Activated naive CD4-positive, alpha-beta T cell treated with Interleukin-2 at 50 U/mL for 16 hours (primary cell): ENCODE data around the gene SEC23B.

Experiments
- DNase-seq: peaks from one replicate; pipeline ENCODE4 v3.0.0-alpha.2; 2020

Gene SEC23B

DNA sequence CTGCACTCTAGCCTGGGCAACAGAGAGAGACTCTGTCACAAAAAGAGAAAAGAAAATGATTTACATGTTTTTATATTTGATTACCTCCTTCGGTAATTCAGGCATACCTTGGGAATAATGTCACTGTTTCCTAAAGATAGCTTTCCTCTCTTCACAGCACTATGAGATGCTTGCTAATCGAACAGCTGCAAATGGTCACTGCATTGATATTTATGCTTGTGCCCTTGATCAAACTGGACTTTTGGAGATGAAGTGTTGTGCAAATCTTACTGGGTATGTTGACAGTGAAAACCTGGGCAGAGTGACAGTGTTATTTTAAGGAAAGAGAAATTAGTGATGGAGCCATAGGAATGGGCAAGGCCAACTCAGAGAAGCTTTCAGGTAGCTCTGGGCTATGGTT lies 19.6 kb downstream of the SEC23B start:
- DNase-seq, result no peak

DNA sequence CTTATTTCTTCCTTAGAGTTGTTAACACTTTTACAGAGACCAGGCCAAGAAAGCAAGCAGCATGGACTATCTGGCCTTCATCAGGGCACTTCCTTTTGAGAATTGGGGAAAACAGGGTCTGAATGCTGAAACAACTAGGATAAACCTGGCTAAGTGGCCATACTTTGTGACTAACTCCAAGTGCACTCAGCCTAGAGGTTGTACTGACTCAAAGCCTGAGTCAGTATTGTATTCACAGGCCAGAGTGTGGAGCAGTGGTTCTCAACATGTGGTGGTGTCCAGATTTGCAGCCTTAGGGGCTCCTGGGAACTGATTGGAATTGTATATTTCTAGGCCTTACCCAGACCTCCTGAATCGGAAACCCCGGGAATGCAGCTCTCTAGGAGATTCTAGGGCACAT lies 20.1 kb downstream of the SEC23B start:
- no peak for DNase-seq

DNA sequence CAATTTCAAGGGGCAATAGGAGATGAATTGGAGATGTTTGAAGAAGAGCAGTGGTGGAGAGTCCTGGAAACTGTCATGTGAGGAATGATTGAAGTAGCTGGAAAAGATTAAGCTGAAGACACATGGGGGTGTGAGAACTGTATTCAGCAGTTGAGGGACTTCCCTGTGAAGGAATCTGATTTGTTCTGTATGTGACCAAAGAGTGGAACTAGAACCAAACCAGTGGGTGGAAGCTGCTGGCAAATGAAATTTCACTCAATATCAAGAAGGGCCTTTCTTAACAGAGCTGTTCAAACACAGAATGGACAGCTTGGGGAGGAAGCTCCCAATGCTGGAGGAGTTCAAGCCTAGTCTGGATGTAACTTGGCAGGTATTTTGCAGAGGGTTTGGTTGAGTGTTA lies 21.3 kb downstream of the SEC23B start:
- no peak for DNase-seq

DNA sequence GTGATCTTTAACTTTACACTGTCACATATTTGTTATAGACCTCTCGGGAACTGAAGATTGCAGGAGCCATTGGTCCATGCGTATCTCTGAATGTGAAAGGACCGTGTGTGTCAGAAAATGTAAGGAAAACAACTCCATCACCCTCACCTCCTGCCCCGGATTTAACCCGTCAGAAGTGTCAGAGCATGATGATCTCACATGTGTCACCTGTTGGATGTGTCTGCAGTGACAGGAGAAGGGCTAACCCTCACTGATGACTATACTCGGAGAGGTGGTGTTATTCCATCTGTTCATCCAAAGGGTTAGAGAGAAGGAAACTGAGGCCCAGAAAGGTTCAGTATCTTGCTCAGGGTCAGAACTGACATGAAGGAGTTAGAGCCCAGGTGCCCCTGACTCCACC lies 24.9 kb downstream of the SEC23B start:
- DNase-seq, result no peak

DNA sequence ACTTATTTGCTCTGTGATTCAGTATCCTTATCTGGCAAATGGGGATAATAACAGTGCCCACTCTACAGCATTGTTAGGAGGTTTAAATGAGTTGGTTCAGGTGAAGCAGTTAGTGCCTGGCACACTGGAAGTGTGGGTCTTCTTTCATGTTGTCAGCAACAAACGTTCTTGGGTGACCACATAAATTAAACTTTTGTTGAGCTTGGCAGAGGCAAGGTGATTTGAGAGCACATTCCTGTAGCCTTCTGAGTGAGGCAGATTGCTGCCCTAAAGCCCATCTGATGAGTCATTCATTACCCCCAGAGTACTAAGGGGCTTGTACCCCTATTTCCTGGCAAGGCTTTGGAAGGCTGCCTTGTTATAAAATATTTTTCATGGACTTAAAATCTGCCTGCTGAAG lies 25.8 kb downstream of the SEC23B start:
- DNase-seq, result no peak

DNA sequence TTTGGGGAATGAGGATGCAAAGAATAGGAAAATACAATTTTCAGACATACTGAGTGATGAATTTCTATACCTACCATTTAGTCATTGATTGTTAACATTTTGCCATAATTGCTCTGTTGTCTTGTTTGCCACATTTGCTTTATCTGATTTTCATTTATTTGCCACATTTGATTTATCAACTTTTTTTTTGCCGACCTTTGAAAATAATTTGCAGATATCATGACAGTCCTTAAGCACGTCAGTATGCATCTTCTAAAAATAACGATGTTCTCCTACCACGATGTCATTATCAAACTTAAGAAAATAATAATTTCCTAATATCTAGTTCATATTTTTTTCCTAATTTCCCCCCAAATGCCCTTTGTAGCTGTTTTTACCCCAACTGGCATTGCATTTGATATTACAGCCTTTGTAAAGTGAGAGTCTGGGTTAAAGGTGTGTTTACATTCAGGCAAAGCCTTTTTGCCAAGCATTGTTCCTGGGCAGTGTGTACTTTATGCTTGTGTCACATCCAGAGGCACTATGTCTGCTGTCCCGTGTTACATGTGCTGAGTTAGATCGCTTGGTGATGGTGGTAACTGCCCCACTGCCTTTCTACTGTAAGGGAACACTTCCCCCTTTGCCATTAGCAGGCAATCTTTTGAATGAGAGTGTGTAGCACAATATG lies 26.4 kb downstream of the SEC23B start:
- no peak for DNase-seq

DNA sequence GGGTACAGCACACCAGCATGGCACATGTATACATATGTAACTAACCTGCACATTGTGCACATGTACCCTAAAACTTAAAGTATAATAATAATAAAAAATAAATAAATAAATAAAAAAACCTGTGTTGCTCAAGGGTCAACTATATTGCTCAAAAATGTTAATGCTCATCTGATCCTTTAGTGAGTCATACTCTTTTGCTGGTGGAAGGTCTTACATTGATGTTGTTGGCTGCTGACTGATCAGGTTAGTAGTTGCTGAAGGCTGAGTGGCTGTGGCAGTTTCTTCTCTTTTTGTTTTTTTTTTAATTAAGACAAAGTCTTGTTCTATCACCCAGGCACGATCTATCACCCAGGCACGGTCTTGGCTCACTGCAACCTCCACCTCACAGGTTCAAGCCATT lies 29.9 kb downstream of the SEC23B start:
- no peak for DNase-seq

DNA sequence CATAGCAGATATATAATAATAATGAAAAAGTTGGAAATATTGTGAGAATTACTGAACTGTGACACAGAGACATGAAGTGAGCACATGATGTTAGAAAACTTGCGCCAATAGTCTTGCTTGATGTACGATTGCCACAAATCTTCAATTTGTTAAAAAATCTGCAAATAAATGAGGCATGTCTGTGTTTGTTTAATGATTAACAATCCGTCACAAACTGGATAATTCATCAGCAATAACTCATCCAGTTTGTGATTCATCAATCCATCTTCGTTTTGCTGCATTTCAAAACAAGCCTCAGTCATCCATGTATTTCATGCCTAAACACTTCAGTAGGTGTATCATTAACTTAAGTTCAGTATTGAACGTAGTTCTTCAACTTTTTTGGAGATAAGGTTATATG lies 34.0 kb downstream of the SEC23B start:
- no peak for DNase-seq

DNA sequence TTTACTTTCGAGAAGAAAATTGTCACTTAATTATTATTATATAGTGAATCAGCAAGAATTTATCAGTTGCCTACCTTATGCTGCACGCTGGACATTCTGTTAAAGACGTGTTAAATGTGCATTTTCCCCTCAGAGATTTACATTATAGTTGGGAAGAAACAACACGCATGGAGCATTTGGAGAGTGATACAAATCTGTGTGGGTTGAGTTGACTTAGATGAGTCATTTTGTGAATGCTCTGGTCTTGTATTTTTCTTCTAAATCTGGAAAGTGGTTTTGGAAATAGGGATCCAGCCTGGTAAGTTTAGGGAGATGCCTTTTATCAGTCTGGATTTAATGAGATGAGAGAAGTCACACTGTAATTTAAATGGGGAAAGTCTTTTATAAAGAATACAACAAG lies 35.5 kb downstream of the SEC23B start:
- DNase-seq, result no peak

DNA sequence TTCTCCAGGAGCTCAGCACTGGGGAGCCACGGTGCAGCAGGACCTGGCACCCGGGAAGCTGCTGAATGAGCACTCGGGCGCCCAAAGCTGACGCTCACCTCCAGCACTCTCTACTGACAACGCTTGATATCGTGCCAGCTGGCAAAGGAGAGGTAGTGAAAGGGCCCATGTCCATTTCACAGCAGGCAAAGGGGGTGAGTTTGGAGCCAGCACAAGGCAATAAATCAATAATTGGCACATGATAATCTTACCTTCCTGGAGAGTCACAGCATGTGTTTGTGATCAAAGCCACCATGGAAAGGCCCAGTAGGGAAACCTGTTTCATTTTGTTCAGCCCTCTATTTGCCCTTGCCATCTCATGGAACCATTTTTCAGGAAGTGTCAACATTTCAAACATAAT lies 36.2 kb downstream of the SEC23B start:
- DNase-seq, result no peak

DNA sequence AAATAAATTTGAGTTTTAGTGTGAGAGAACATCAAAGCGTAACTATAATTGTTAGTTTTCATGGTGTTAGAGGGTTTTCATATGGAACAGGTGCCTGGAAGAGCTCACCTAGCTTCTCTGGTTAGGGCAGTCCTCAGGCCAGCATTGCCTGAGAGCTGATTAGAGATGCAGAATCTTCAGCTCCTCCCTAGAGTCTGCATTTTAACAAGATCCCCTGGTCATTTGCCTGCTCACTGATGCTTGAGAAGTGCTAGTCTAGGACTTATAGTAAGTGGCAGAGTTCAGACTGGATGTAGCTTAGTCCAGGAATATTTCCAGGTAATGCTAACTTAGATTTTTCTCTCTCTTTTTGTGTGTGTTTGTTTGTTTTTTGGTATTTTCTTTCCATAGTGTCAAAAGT lies 37.8 kb downstream of the SEC23B start:
- DNase-seq, result no peak

DNA sequence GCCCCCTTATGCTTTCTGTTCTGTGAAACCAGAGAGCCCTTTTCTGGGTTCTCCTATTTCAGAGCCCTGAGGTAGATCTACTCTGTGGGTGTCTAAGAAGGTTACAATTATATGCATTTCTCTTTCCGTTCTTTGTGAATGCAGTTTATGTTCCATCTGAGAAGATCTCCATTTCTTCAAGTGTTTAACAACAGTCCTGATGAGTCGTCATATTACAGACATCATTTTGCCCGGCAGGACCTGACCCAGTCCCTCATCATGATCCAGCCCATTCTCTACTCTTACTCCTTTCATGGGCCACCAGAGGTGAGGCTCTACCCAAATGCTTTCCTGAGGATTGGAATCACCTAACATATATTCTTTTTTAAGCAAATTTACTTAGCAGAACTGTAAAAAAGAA lies 40.7 kb downstream of the SEC23B start:
- no peak for DNase-seq

DNA sequence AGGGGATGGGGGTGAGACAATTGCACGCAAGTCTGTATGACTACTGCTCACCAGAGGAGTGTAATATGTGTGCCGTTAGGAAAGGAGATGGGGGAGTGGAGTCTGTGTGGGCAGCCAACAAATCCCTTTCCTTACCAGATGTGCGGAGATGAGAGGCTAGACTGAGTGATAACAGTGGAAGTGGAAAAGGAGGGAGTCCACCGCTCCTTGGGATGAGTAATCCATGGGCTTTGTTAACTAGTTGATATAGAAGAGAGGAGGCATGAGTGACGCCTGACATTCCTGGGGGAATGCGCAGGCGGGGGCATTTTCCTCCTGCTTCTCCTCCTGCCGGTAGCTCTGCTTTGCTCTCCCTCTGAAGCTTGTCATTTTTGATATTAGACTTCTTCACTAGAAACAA lies 46.0 kb downstream of the SEC23B start:
- DNase-seq, result no peak

DNA sequence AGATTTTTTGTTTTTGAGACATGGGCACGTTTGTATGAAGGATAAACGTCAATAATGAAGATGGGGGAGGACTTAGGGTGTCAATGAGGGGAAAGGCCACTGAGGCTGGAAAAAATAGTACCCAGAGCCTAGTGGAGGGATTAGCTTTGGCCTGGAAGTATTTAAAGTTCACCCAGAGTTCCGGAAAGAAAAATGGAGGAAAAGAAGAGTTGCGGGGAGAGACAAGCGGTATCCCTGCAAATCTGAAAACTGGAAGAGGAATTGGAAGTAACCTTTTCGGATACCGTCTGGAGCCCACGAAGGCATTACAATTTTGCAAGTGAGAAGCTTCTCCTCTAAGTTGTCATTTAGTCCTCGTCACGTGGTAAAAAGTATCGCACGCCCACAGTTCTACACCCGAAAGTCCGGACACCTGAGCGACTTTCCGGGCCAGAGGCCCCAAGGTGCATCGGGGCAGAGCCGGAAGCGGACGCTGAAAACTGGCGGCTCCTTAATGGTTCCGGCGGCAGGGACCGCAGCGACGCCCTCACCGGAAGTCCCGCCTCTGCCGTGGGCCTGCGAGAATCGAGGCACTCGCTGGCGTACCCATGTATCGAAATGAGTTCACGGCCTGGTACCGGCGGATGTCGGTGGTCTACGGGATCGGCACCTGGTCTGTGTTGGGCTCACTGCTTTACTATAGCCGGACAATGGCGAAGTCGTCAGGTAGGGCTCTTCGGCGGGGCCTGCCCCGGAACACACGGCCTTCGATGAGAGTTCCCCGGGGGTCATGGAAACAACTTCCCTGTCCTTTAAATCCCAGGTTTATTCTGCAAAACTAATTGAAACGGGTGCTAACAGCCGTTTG lies 59.4 kb downstream of the SEC23B start, which contains the start of gene SMIM26:
Gene SMIM26, plus strand, starts transcription at position 541 of the 847 bp plus-strand sequence. Its CDS starts 47 bp downstream, at position 588.
- peak; percentile 96 for DNase-seq

DNA sequence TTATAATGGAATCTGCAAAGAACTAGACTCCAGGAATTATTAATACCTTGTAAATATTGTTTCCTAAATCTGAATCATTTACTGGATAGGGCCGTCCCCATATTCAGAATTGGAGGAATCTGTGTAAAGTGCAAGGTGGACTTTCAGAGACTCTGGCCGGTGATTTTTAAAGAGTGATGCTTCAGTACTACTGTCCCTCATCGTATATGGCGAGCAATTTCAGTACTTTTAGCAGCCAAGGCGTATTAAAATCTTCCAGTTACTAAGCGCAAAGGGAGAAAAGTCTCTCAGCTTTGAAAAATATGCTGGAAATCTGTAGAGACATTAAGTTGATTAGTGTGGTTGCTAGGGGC lies 60.0 kb downstream of the SEC23B start:
- no peak for DNase-seq

DNA sequence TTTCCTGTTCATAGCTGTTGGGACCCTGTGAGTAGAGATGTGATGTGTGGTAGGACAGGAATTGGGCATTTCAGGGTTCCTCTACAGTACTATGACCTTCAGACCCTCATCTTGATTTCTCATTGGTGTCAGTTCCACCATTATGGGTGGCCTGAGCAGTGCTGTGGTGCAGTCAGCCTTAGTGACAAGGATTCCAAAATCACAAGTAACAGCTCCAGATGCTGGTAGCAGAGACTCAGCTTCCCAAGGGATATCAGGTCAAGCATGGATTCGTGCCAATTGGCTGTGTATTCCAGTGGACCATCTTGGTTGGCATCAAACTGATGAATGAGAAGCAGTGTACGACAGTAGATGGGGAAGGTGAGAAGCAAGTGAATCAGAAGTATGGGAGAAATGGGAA lies 63.3 kb downstream of the SEC23B start:
- no peak for DNase-seq

DNA sequence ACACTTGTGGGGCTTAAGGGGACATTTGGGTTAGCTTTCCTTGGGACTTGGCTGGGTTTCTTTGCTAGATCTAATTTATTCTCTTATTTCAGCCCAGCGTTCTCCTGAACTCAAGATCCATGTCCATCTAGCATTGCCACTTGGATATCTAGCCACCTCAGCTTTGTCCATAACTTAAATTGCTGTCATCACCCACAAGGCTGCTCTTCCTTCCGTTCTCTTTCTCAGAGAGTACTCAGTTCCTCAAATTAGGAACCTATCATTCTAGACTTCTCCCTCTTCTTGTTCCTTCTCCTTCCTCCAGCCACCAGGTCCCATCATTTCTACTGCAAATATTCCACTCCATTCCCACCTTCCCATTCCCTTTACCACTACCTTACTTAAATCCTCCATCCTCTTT lies 63.8 kb downstream of the SEC23B start:
- no peak for DNase-seq

DNA sequence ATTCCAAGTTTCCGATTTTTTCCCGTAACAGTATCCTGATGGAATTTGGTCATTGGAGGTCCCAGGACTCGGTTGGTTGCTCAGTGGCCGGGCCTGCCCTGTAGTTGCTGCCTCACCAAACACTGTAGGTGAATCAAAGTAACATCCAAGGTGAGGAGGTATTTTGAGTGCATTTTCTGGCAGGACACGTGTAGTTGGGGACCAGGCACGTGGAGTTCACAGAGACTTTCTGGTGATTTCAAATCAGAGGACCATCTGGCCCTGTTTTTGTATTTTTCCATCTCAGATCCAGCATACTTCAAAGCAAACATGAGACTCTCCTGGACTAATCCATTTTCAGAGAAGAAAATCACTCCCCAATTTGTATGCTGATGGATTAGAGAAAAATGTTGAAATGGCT lies 70.2 kb downstream of the SEC23B start:
- DNase-seq, result no peak

DNA sequence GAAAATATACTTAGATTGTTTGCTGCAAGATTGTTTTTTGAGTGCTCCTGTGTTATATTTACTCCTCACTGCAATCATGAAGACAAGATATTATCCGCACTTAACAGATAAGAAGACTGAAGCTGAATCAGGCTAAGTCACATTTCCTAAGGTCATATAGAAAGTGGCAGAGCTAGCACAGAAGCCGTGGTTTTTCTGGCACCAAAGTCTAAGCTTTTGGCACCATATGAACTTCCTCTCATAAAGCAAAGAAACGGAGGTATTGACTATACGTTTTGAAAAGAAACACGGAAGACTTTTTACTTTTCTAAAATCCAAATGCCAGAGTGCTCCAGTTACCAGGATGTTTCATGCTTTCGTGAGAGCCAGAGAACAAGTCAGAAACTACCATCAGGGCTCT lies 70.8 kb downstream of the SEC23B start:
- no peak for DNase-seq

DNA sequence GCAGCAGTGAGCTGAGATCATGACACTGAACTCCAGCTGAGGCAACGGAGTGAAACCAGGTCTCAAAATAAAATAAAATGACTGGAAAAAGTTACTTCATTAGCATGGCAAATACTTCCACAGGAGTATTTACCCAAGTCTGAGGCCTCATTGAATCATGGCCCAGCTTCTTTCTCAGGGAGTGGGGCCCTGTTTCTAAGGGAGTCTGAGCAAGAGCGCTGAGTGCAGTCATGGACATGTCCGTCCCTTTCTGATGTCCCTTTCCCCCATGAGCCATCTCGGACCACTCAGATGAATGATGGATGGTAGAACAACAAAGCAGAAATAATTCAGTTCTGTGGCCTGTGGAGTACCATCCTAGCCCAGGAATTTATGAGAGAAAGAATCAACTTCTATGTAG lies 72.3 kb downstream of the SEC23B start:
- no peak for DNase-seq

DNA sequence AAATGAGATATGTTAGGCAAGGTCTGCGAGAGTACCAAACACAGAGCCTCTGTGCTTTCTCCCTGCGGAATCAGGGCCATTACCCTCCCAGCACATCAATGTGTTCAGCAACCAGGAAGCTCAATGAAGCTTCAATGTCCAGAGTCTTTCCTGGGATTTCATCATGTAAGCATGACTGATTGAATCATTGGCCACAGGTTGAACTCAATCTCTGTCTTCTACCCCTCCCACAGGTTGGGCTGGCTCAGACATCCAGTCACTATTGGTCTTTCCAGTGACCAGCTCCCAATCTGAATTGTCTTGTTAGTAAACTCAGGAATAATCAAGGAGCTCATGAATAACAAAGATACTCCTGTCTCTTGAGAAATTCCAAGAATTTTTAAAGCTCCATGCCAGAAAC lies 77.4 kb downstream of the SEC23B start:
- DNase-seq, result no peak

DNA sequence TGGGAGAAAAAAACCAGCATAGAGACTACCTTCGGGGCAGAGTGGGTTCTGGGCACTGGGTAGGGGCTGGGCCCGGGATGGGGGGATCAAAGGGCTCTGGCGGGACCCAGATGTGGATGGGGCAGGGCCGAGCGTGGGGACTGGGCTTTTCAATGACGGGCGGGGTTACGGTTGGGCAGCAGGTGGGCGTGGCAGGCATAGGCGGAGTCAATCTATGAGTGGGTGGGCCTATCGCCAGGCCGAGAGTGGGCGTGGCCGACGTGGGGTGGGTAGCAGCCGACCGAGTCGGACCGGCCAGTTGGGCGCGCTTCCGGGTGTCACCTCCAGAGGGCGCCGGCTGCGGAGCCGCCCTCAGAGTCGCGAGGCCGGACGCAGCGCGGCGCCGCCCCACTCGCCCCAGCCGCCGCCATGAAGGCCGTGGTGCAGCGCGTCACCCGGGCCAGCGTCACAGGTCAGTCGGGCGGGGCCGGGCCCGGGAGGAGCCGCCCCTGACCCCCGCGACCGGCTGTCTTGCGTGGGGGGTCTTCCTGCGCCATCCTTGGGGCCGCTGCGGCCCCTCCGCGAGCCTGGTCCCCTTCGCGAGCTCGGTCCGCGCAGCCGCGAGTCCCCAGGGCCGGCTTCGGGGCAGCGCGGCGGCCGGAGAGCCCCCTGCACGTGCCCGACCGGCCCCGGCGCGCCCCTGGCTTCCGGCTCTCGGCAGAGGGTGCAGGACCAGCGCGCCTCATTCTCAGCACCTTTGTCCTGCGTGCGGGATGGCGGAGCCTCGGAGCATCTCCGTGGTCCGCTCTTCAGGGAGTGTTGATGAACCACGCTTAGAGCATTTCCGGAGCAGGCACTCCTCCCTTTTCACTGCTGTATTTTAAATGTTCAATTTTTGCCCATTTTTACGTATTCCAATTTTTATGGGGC lies 80.2 kb downstream of the SEC23B start, which contains the start of gene DTD1:
Gene DTD1, plus strand, starts transcription at position 390 of the 909 bp plus-strand sequence. Its CDS starts 19 bp downstream, at position 409.
- peak; percentile 88 for DNase-seq

DNA sequence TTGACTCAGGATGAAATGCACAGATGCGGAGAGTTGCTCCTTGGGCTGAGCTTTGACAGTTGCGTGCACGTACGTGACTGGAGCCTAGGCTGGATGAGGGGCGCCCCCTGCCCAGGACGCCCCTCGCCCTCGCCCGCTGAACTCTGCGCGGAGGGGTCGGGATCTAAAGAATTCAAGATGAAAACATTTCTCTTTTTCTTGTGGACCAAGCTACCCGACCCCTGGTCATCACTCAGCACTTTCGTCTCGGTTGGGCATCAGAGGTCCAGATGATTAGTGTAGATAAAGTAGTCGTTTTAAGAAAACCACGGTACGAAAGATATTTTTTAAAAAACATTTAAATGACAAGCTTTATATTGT lies 80.8 kb downstream of the SEC23B start:
- DNase-seq, result no peak
